SIG-M5 (cell line): ENCODE results near the gene CD28.
"Not testable (repeated sequence)": the region's sequence is repeated elsewhere in the genome, so short reads cannot be mapped to it uniquely, and the experiment has no call there.

ENCODE experiments used
- DNase-seq: peaks from one replicate; lab custom pipeline; 2025; lab: John Stamatoyannopoulos, UW

Gene CD28

DNA sequence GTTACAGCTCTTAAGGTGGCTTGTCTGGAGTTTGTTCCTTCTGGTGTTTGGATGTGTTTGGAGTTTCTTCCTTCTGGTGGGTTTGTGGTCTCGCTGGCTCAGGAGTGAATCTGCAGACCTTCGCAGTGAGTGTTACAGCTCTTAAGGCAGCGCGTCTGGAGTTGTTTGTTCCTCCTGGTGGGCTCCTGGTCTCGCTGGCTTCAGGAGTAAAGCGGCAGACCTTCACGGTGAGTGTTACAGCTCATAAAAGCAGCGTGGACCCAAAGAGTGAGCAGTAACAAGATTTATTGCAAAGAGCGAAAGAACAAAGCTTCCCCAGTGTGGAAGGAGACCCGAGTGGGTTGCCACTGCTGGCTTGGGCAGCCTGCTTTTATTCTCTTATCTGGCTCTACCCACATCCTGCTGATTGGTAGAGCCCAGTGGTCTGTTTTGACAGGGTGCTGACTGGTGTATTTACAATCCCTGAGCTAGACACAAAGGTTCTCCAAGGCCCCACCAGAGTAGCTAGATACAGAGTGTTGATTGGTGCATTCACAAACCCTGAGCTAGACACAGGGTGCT lies 78.4 kb downstream of the CD28 start:
- DNase-seq, result not testable (repeated sequence)

GRCh38 chr2:203785391-203786110 lies 79.1 kb downstream of the CD28 start:
- DNase-seq, result not testable (repeated sequence)

DNA sequence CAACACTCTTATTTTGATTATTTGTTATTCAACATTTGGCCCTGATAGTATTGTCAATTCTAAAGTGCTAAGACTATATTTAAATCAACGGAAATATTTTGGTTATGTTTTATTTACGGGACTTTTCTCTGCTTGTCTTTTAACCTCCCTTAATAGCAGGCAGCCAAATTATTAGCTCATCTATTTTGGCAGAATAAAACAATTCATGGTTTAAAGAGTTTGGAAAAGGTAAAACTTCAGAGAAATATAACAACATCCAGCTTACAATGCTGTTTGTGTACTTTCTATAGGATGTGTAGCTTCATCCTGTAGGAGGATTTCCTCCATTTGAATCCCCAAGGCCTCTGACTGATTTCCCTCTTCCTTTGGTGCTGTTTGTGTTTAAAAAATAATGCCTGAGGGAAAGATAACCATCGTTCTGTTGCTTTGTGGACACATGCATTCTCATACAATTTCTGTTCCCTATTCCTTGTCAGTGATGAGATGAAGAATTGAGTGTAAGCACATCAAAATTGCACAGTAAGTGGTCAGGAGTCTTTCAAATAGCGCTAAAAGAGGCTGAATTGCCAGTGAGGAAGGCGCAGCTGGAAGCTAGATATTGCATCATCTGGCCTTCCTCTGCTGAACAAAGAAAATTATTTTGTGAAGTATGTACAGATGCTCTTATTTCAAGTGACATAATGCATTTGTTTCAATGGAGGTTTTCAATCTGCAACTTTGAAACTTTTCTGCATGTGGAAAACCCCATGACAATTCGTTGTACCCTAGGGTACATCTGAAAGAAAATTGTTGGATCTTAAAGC lies 80.3 kb downstream of the CD28 start:
- peak; percentile 33 for DNase-seq

DNA sequence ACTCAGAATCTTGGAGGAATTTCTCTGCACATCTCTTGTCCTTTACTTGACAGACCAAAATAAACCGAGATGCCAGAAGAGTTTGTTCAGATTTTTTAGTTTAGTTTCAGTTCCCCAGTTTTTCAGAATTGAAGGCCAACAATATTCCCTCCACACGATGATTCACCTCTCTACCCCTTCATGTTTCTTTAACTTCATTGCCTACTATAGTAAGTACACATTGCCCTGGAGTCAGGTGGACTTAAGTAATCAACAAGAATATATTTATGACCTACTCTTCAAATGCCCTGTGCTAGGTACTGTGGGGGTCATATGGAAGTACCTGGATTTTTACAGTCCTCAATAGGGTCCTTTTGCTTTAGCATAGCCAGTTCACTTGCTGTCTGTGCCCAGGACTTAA lies 81.5 kb downstream of the CD28 start:
- DNase-seq, result peak; percentile 35
